Stomach (tissue), 9 donors: ENCODE results near the gene CLIC1. TPM values are rescaled to one million over a fixed set of nuclear protein-coding genes. Genes with fewer than 3 reads are reported as not detected.

Experiments used
- DNase-seq, 2 donors: peaks; one replicate each; pipeline versions ENCODE4 v3.0.0 to v3.0.0-alpha.2; 2013 to 2019
- H3K27ac ChIP-seq, 5 donors: fragments of 200-600 bp in 4 of 5; sonication (generic) in 4 of 5; one replicate each; pipeline ENCODE4 v1.5.1; 2013 to 2019; ENCODE audit warnings: mild to moderate bottlenecking in 1 of 5, moderate library complexity in 1 of 5
- H3K27me3 ChIP-seq, 3 donors: fragments of 200-600 bp; sonication (generic); one replicate each; pipeline ENCODE4 v1.5.1; 2017 to 2019; ENCODE audit warnings: mixed run types in 1 of 3
- H3K36me3 ChIP-seq, 4 donors: fragments of 200-600 bp; sonication (generic); 1 replicate in 3 of 4; 2 replicates in 1 of 4; pipeline ENCODE4 v1.5.1; 2016 to 2019
- H3K4me1 ChIP-seq, 4 donors: fragments of 200-600 bp; sonication (generic); one replicate each; pipeline ENCODE4 v1.5.1; 2016 to 2019
- H3K4me3 ChIP-seq, 4 donors: fragments of 200-600 bp; sonication (generic) in 3 of 4; one replicate each; pipeline ENCODE4 v1.5.1; 2016 to 2019; ENCODE audit warnings: mild to moderate bottlenecking in 1 of 4
- H3K9me3 ChIP-seq, 4 donors: fragments of 200-600 bp; sonication (generic); one replicate each; pipeline ENCODE4 v1.5.1; 2016 to 2019
- CTCF ChIP-seq, 7 experiments: fragments of 450-650 bp in 4 of 7; fragments of 200-600 bp in 3 of 7; sonication (generic) in 3 of 7; IDR thresholded peaks; one replicate each; pipeline ENCODE4 v1.5.1; 2016 to 2019; ENCODE audit warnings: antibody characterized with exemption in 7 of 7, control low read depth in 2 of 7, mild to moderate bottlenecking in 1 of 7
- EP300 ChIP-seq: sonication (generic); formaldehyde crosslinking; IDR thresholded peaks from one replicate; pipeline ENCODE4 v1.6.1; 2017; ENCODE audit warnings: antibody characterized with exemption
- POLR2A ChIP-seq, 4 donors: fragments of 450-650 bp; IDR thresholded peaks; one replicate each; pipeline ENCODE4 v1.6.1; 2016; ENCODE audit warnings: antibody characterized with exemption in 4 of 4, control low read depth in 2 of 4, mild to moderate bottlenecking in 1 of 4, moderate library complexity in 1 of 4
- POLR2AphosphoS5 ChIP-seq, 3 donors: sonication (generic); formaldehyde crosslinking; IDR thresholded peaks; one replicate each; pipeline ENCODE4 v1.6.1; 2016; ENCODE audit warnings: antibody characterized with exemption in 3 of 3
- WGBS, 5 donors: extraction: QIAGEN DNeasy Blood & Tissue Kit in 3 of 5; methylation state at CpG; one replicate each; pipeline versions ENCODE4 v1.1.5 to v1.1.7; 2013 to 2018; 5-methylcytosine and 5-hydroxymethylcytosine counted together
- intact Hi-C: fragments of 100-400 bp; cut with DNase I; formaldehyde crosslinking; loops from one replicate; pipeline ENCODE4 v1.15.1; 2023; ENCODE audit warnings: low total_unique reads
- polyA plus RNA-seq, 3 donors: library from polyadenylated mRNA; stranded (reverse); fragments of 200-250 nt; gene quantifications; one replicate each; pipeline ENCODE4 v1.2.3, GENCODE V29; 2013
- total RNA-seq, 5 donors: library from RNA; depleted of rRNA; stranded (reverse); fragments of >200 nt; gene quantifications; one replicate each; pipeline versions ENCODE4 v1.1.0 to v1.2.3, GENCODE V29; 2014 to 2016
- donor health status: healthy with polysubstance abuse.
- donor health status: Bipolar disorder and iron deficiency.
- donor health status: healthy.

Gene CLIC1
- total and polyA plus RNA-seq, 8 donors = 33.8 to 597 (median 278) TPM

GRCh38 chr6:31762878-31763618, 26.7 kb upstream of the CLIC1 start:
- Histone ChIP-seq H3K27me3 (peaks cover 0 to 7% (median 0%) of the 10 kb centered on the region in 3 donors), H3K36me3 (peaks cover 0 to 25% (median 7%) of the 10 kb centered on the region in 4 donors), H3K9me3 (no peaks in the 10 kb centered on the region), H3K4me1 (peaks cover 0 to 10% (median 3%) of the 10 kb centered on the region in 4 donors), H3K4me3 (no peak overlapping the region), H3K27ac (no peak overlapping the region)
- WGBS, 5 donors = 68 to 78% (median 72%) methylated on average over 5 to 8 of the region's 8 CpGs
- TF ChIP-seq EP300 (no peak), POLR2AphosphoS5 (IDR thresholded peaks at IDR 0.05) (no peak), CTCF (IDR thresholded peaks at IDR 0.05) (no peak), POLR2A (IDR thresholded peaks at IDR 0.05) (no peak)
- intact Hi-C loops = loop anchor here (10.0 kb wide), 1 partner anchor 78 kb away; the partner anchor contains the start of gene LY6G5C
- DNase-seq = no peak

- H3K4me1 ChIP-seq = peaks cover 0 to 10% (median 3%) of the 10 kb centered on the region in 4 donors
- intact Hi-C loops = loop anchor here (10.0 kb wide), 1 partner anchor 78 kb away; the partner anchor contains the start of gene LY6G5C
- 74 to 80% (median 78%) methylated on average over 4 of the region's 4 CpGs for WGBS, 5 donors
- TF ChIP-seq POLR2A (IDR thresholded peaks at IDR 0.05) = no peak
- no peak for TF ChIP-seq POLR2AphosphoS5 (IDR thresholded peaks at IDR 0.05)
- no peak for TF ChIP-seq CTCF (IDR thresholded peaks at IDR 0.05)
- no peak for TF ChIP-seq EP300
- no peak within 1 kb of the TSS for H3K4me3 ChIP-seq
- no peak within 1 kb of the TSS for H3K27ac ChIP-seq
- no peaks in the 10 kb centered on the region for H3K9me3 ChIP-seq
- peaks cover 0 to 25% (median 7%) of the 10 kb centered on the region in 4 donors for H3K36me3 ChIP-seq
- DNase-seq = no peak
- peaks cover 0 to 7% (median 0%) of the 10 kb centered on the region in 3 donors for H3K27me3 ChIP-seq
These were observed 26.0 kb upstream of the CLIC1 start, which contains the start of gene SAPCD1 for GRCh38 chr6:31762356-31762755. TSS of gene SAPCD1 (plus strand) at chr6:31762656. CDS start at chr6:31763055, 399 bp downstream.

GRCh38 chr6:31761343-31761742, 25.0 kb upstream of the CLIC1 start:
- DNase-seq = no peak
- intact Hi-C loops = loop anchor here (10.0 kb wide), 1 partner anchor 77 kb away; the partner anchor contains the start of gene LY6G5C
- WGBS, 5 donors = 90 to 98% (median 97%) methylated on average over 8 of the region's 8 CpGs

More at GRCh38 chr6:31761343-31761742, 25.0 kb upstream of the CLIC1 start:
- Histone ChIP-seq H3K9me3 (no peaks in the 10 kb centered on the region), H3K4me3 (no peak overlapping the region), H3K4me1 (peaks cover 0 to 7% (median 1%) of the 10 kb centered on the region in 4 donors), H3K27ac (no peak overlapping the region), H3K27me3 (peaks cover 0 to 6% (median 0%) of the 10 kb centered on the region in 3 donors), H3K36me3 (peaks cover 0 to 25% (median 7%) of the 10 kb centered on the region in 4 donors)
- TF ChIP-seq CTCF (IDR thresholded peaks at IDR 0.05) (no peak), POLR2A (IDR thresholded peaks at IDR 0.05) (no peak), EP300 (no peak), POLR2AphosphoS5 (IDR thresholded peaks at IDR 0.05) (no peak)
